Measurements from ENCODE around the gene FAM222B. TPM values are rescaled to one million over a fixed set of nuclear protein-coding genes. Genes with fewer than 3 reads are reported as not detected.
"Not testable (repeated sequence)": the region's sequence is repeated elsewhere in the genome, so short reads cannot be mapped to it uniquely, and the experiment has no call there.

Gene FAM222B
- total RNA-seq, 2 donors from 2014 or later = 20.9 to 26.5 TPM

GRCh38 chr17:28863953-28864352 is 21.4 kb upstream of the FAM222B start:
- no peak overlapping the region for H3K27ac Mint-ChIP-seq
- DNase-seq (no peak), ATAC-seq (replicated peaks in 1 of 2) (no peak)
- H3K4me3 Mint-ChIP-seq = no peak overlapping the region
- H3K4me1 Mint-ChIP-seq (ENCODE audit: low read depth) = peaks cover 7% of the 10 kb centered on the region
- no peaks in the 10 kb centered on the region for H3K9me3 Mint-ChIP-seq
- H3K27me3 Mint-ChIP-seq (ENCODE audit: low read depth) = no peaks in the 10 kb centered on the region
- peaks cover 0 to 5% of the 10 kb centered on the region in 2 donors for H3K36me3 Mint-ChIP-seq (ENCODE audit: insufficient read depth in 2 of 2)

DNA sequence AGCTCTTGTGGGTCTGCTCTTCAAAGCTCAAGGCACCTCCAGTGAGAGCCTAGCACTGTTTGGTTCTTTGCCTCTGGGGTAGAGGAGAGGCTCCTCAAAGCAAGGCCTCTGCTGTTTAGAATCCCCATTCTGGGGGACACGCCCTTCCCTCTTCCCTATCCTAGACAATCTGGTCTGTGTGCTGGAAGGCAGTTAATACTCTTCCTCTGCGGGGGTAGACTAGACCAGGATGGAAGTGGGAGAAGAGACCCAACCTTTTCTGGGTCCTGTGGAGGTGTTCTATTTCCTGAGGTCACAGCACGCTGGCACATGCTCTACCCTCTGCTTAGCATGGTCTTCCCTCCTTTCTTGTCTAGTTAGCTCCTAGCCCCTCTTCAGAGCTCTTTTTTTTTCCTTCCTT is 20.0 kb upstream of the FAM222B start:
- Mint-ChIP-seq H3K4me1 (ENCODE audit: low read depth) (peaks cover 16% of the 10 kb centered on the region), H3K27me3 (ENCODE audit: low read depth) (no peaks in the 10 kb centered on the region), H3K9me3 (no peaks in the 10 kb centered on the region), H3K36me3 (ENCODE audit: insufficient read depth in 2 of 2) (peaks cover 5 to 13% of the 10 kb centered on the region in 2 donors), H3K27ac (no peak overlapping the region), H3K4me3 (no peak overlapping the region)
- DNase-seq (no peak), ATAC-seq (replicated peaks in 1 of 2) (no peak)

DNA sequence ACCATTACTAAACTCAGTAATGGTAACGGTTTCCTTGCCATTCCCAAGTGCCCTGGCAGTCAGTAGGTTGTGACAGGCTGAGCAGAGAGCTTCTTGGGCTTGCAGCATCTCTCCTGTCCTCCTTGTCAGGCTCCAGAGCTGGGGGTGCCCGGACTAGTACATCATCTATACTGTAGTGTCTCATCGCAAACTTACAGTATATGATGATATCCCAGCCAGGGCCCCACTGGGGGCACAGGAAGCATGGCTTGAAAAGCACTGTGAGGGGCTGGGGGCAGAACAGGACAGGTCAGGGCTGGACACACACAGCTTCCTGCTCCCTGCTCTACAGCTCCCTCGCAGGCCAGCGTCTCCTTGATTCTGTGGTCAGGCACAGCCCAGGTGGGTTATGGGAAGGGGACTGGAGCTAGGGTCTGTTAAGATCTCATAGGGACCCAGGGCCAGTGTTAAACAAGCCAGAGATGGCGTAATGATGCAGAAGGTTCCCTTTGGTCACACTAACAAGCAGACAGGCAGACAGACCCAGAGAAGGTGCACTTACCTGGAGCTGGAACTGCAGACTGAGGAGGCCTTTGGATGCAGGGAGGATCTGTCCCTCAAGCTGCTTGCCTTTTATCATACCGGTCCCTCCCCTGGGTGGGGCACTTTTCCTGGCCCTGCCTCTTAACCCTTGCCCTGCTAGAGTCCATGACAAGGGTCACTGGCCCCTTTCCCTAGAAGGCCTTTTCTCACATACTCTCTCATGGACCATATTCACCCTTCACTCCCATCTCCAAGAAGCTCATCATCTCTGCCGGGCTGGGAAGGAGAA is 19.0 kb upstream of the FAM222B start:
- Mint-ChIP-seq H3K9me3 (no peaks in the 10 kb centered on the region), H3K36me3 (ENCODE audit: insufficient read depth in 2 of 2) (peaks cover 5 to 20% of the 10 kb centered on the region in 2 donors), H3K27me3 (ENCODE audit: low read depth) (no peaks in the 10 kb centered on the region), H3K4me3 (no peak overlapping the region), H3K27ac (no peak overlapping the region), H3K4me1 (ENCODE audit: low read depth) (peaks cover 23% of the 10 kb centered on the region)
- ATAC-seq (replicated peaks in 1 of 2) = no peak
- no peak for DNase-seq

DNA sequence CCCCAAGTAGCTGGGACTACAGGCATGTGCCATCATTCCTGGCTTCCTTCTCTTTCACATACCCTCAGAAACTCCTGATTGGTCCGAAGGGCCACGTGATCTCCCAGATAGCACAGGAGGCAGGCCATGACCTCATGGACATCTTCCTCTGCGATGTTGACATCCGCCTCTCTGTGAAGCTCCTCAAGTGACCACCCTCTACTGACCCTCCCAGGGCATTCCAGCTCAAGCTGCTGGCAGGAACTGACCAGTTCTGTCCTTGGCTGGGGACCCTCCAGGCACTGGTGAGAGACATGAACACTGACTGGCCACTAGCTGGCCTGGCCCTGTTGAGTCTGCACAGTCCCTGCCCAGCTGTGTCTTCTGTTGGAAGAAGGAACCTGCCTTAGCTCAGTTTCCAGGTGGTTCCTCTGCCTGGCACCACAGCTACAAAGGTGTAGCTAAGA is 17.8 kb upstream of the FAM222B start:
- H3K27me3 Mint-ChIP-seq (ENCODE audit: low read depth) = no peaks in the 10 kb centered on the region
- DNase-seq = no peak
- H3K27ac Mint-ChIP-seq = no peak overlapping the region
- peaks cover 8 to 20% of the 10 kb centered on the region in 2 donors for H3K36me3 Mint-ChIP-seq (ENCODE audit: insufficient read depth in 2 of 2)
- ATAC-seq (replicated peaks in 1 of 2) = no peak
- H3K9me3 Mint-ChIP-seq = no peaks in the 10 kb centered on the region
- no peak overlapping the region for H3K4me3 Mint-ChIP-seq
- H3K4me1 Mint-ChIP-seq (ENCODE audit: low read depth) = peaks cover 25% of the 10 kb centered on the region

DNA sequence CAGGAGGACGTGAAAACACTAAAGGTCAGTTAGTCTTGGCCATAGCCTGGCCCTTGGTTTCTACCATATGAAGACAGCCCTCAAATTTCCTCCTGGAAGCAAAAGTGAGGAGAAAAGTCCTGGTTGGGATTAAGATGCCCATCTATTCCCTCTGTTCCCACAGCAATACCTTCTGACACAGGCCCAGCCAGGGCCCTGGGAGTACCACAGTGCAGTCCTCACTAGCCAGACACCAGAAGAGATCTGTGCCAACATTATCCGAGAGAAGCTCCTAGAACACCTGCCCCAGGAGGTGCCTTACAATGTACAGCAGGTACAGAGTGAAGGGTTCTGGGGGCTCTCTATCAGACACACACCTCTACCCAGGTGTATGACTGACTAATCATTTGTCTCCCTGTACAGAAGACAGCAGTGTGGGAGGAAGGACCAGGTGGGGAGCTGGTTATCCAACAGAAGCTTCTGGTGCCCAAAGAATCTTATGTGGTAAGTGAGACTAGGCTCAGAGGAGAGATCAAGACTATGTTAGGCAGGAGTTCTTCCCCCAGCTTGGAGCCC is 16.3 kb upstream of the FAM222B start:
- no peak for DNase-seq
- no peak for ATAC-seq (replicated peaks in 1 of 2)
- Mint-ChIP-seq H3K9me3 (no peaks in the 10 kb centered on the region), H3K4me1 (ENCODE audit: low read depth) (peaks cover 40% of the 10 kb centered on the region), H3K27ac (peak overlapping the region; percentile 75), H3K36me3 (ENCODE audit: insufficient read depth in 2 of 2) (peaks cover 8 to 25% of the 10 kb centered on the region in 2 donors), H3K4me3 (no peak overlapping the region), H3K27me3 (ENCODE audit: low read depth) (no peaks in the 10 kb centered on the region)

DNA sequence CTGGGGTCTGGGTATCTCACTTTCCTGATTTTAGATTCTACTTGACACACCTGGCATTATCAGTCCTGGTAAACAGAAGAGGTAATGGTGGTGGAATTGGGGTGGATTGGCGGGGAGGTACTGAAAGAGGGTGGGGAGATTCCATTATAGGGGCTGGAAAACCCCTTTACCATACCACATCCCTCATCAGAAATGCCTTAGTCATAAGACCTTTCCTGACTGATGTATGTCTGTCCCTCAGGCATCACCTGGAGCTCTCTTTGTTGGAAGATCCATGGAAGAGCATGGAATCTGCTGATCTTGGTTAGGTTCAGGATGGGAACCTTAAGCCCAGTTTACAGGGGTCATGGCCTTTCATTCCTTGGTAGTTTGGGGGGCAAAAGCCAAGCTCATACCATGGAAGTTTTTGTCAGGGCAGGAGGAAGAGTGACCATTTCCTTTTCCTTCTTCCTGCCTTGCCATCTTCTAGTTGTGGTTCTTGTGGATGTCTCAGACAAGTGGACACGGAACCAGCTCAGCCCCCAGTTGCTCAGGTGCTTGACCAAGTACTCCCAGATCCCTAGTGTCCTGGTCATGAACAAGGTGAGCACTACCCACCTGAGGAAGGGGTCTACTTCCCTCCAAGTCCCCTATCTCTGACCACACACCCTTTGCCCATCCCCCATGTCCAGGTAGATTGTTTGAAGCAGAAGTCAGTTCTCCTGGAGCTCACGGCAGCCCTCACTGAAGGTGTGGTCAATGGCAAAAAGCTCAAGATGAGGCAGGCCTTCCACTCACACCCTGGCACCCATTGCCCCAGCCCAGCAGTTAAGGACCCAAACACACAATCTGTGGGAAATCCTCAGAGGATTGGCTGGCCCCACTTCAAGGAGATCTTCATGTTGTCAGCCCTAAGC is 15.6 kb upstream of the FAM222B start:
- ATAC-seq (replicated peaks in 1 of 2) = peak in 1 of 2 donors; percentile 16
- peak in 1 of 2 donors; percentile 24 for DNase-seq
- Mint-ChIP-seq H3K36me3 (ENCODE audit: insufficient read depth in 2 of 2) (peaks cover 8 to 25% of the 10 kb centered on the region in 2 donors), H3K27me3 (ENCODE audit: low read depth) (no peaks in the 10 kb centered on the region), H3K9me3 (no peaks in the 10 kb centered on the region), H3K27ac (peak overlapping the region; percentile 75), H3K4me1 (ENCODE audit: low read depth) (peaks cover 44% of the 10 kb centered on the region), H3K4me3 (peak overlapping the region; percentile 34 to 39)

GRCh38 chr17:28856028-28856574 is 13.5 kb upstream of the FAM222B start:
- Mint-ChIP-seq H3K36me3 (ENCODE audit: insufficient read depth in 2 of 2) (peaks cover 8 to 25% of the 10 kb centered on the region in 2 donors), H3K27ac (peak overlapping the region; percentile 90), H3K9me3 (no peaks in the 10 kb centered on the region), H3K4me1 (ENCODE audit: low read depth) (peaks cover 44% of the 10 kb centered on the region), H3K4me3 (peak overlapping the region; percentile 90 to 97), H3K27me3 (ENCODE audit: low read depth) (no peaks in the 10 kb centered on the region)
- ATAC-seq (replicated peaks in 1 of 2) = no peak
- DNase-seq = no peak

- Mint-ChIP-seq H3K27me3 (ENCODE audit: low read depth) (no peaks in the 10 kb centered on the region), H3K4me1 (ENCODE audit: low read depth) (peaks cover 44% of the 10 kb centered on the region), H3K36me3 (ENCODE audit: insufficient read depth in 2 of 2) (peaks cover 8 to 22% of the 10 kb centered on the region in 2 donors), H3K9me3 (no peaks in the 10 kb centered on the region), H3K4me3 (peak overlapping the region; percentile 90 to 97), H3K27ac (peak overlapping the region; percentile 90)
- DNase-seq (no peak), ATAC-seq (replicated peaks in 1 of 2) (no peak)
These were observed 12.7 kb upstream of the FAM222B start for GRCh38 chr17:28855336-28855679.

DNA sequence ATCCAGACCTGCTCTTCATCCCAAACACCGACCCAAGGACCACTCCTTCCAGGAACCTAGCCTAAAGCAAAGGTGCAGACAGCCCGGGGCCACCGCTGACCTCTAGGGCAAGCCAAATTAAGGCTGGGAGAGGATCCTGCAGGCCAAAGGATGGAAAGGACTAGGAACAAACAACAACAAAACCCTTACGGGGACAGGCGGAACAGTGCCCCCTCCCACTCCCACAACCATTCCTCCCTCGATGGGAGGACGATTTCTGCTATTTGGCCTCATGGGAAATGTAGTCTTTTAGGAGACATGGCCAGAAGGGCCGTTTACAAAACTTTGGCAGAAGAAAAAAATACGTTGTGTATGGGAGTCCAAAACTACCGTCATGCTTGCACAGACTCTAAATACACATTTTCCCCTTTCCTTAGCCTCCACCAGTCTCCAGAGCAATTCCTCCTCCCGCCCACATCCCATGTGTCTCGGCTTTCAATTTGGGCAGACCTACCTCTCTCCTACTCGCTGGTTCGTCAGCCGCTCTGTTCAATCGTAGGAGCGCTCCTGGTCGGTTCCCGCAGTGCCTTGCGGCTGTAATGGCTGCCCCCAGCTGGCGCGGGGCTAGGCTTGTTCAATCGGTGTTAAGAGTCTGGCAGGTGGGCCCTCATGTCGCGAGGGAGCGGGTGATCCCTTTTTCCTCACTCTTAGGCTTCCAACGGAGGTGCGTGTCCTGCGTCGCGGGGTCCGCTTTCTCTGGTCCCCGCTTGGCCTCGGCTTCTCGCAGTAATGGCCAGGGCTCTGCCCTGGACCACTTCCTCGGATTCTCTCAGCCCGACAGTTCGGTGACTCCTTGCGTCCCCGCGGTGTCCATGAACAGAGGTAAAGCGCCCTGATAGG is 12.1 kb upstream of the FAM222B start, which contains the start of gene ERAL1:
TSS of gene ERAL1 (plus strand) at position 560 of the 879 bp plus-strand sequence. CDS start at position 579, 19 bp downstream.
- Mint-ChIP-seq H3K4me3 (peak within 1 kb of the TSS; percentile 90 to 97), H3K9me3 (no peaks in the 10 kb centered on the region), H3K27me3 (ENCODE audit: low read depth) (no peaks in the 10 kb centered on the region), H3K4me1 (ENCODE audit: low read depth) (peaks cover 44% of the 10 kb centered on the region), H3K36me3 (ENCODE audit: insufficient read depth in 2 of 2) (peaks cover 8 to 20% of the 10 kb centered on the region in 2 donors), H3K27ac (peak within 1 kb of the TSS; percentile 90)
- ATAC-seq (replicated peaks in 1 of 2) = peak; percentile 99 to 100
- DNase-seq = peak; percentile 83 to 89

DNA sequence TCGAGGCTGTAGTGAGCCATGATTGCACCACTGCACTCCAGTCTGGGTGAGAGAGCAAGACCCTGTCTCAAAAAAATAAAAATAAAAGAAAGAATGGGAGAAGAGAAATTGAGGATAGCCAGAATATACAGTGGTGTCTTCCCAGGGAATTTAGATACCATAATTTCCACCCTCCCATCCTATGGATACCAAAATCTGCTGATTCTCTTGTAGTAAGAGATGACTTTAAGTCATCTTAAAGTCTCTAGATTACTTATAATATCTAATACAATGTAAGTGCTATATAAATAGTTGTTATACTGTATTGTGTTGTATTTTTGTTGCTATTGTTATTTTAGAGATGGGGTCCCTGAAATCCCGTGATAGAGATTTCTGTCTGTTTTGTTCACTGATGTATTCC is 10.7 kb upstream of the FAM222B start:
- no peak overlapping the region for H3K27ac Mint-ChIP-seq
- no peak for ATAC-seq (replicated peaks in 1 of 2)
- H3K4me3 Mint-ChIP-seq = peak overlapping the region in 1 of 2 donors; percentile 97
- H3K36me3 Mint-ChIP-seq (ENCODE audit: insufficient read depth in 2 of 2) = peaks cover 5 to 17% of the 10 kb centered on the region in 2 donors
- DNase-seq = no peak
- peaks cover 53% of the 10 kb centered on the region for H3K4me1 Mint-ChIP-seq (ENCODE audit: low read depth)
- no peaks in the 10 kb centered on the region for H3K27me3 Mint-ChIP-seq (ENCODE audit: low read depth)
- H3K9me3 Mint-ChIP-seq = no peaks in the 10 kb centered on the region

- Mint-ChIP-seq H3K4me3 (no peak overlapping the region), H3K27me3 (ENCODE audit: low read depth) (no peaks in the 10 kb centered on the region), H3K9me3 (no peaks in the 10 kb centered on the region), H3K27ac (no peak overlapping the region), H3K4me1 (ENCODE audit: low read depth) (peaks cover 19% of the 10 kb centered on the region), H3K36me3 (ENCODE audit: insufficient read depth in 2 of 2) (no peaks in the 10 kb centered on the region)
- ATAC-seq (replicated peaks in 1 of 2) (peak in 1 of 2 donors; percentile 53), DNase-seq (peak in 1 of 2 donors; percentile 17)
These were observed 6.7 kb upstream of the FAM222B start for GRCh38 chr17:28849281-28849680.

- H3K27ac Mint-ChIP-seq; H3K4me3 Mint-ChIP-seq; H3K27me3 Mint-ChIP-seq (ENCODE audit: low read depth); H3K9me3 Mint-ChIP-seq; H3K36me3 Mint-ChIP-seq (ENCODE audit: insufficient read depth in 2 of 2): not testable (repeated sequence)
- DNase-seq (peak; percentile 65 to 71), ATAC-seq (replicated peaks in 1 of 2) (peak; percentile 79 to 80)
- H3K4me1 Mint-ChIP-seq (ENCODE audit: low read depth) = peaks cover 15% of the 10 kb centered on the region
These were observed 6.1 kb upstream of the FAM222B start for GRCh38 chr17:28848667-28849066.

All from activated T-cell treated with anti-CD3 and anti-CD28 coated beads, Interleukin-2, amount 50 U/mL, for 72 hours (primary cell).